ENCODE measurements around the gene MEX3A. TPM values are rescaled to one million over a fixed set of nuclear protein-coding genes. Genes with fewer than 3 reads are reported as not detected.
"Not testable (repeated sequence)": the region's sequence is repeated elsewhere in the genome, so short reads cannot be mapped to it uniquely, and the experiment has no call there.

Gene MEX3A
- total RNA-seq, 2 donors from 2014 or later: 0.15 to 0.42 TPM

- no peak for DNase-seq
- intact Hi-C loops (cut with DNase I): no loop called here
- peak in 1 of 2 donors; percentile 12 for ATAC-seq
Measured at GRCh38 chr1:156119503-156120209, 37.4 kb upstream of the MEX3A start.

GRCh38 chr1:156118177-156118868 is 36.1 kb upstream of the MEX3A start:
- DNase-seq (peak; percentile 70), ATAC-seq (no peak)
- intact Hi-C loops (cut with DNase I): no loop called here

GRCh38 chr1:156117414-156118176 is 35.3 kb upstream of the MEX3A start:
- intact Hi-C loops (cut with DNase I): no loop called here
- DNase-seq: peak; percentile 21
- no peak for ATAC-seq

GRCh38 chr1:156116731-156117130 is 34.5 kb upstream of the MEX3A start:
- DNase-seq; ATAC-seq; intact Hi-C loops (cut with DNase I): not testable (repeated sequence)

- peak; percentile 13 to 45 for ATAC-seq
- intact Hi-C loops (cut with DNase I): no loop called here
- peak; percentile 66 for DNase-seq
Measured at GRCh38 chr1:156115514-156116374, 33.5 kb upstream of the MEX3A start.

- ATAC-seq: peak; percentile 37 to 42
- no peak for DNase-seq
- intact Hi-C loops (cut with DNase I): no loop called here
Measured at GRCh38 chr1:156114919-156115513, 32.8 kb upstream of the MEX3A start.

GRCh38 chr1:156114101-156114918 is 32.0 kb upstream of the MEX3A start, which contains the start of gene LMNA:
Gene LMNA (plus strand): TSS chr1:156114711. CDS start chr1:156114919, 208 bp downstream.
- intact Hi-C loops (cut with DNase I): no loop called here
- DNase-seq: peak; percentile 95
- ATAC-seq: peak; percentile 88 to 91

GRCh38 chr1:156113282-156113950 is 31.2 kb upstream of the MEX3A start:
- DNase-seq: no peak
- intact Hi-C loops (cut with DNase I): no loop called here
- ATAC-seq: no peak

- no peak for DNase-seq
- ATAC-seq: no peak
- intact Hi-C loops (cut with DNase I): no loop called here
Measured at GRCh38 chr1:156112276-156113137, 30.2 kb upstream of the MEX3A start.

GRCh38 chr1:156111355-156111962 is 29.2 kb upstream of the MEX3A start:
- intact Hi-C loops (cut with DNase I): no loop called here
- DNase-seq (no peak), ATAC-seq (no peak)

- DNase-seq: no peak
- intact Hi-C loops (cut with DNase I): no loop called here
- no peak for ATAC-seq
Measured at GRCh38 chr1:156110252-156110651, 28.0 kb upstream of the MEX3A start.

- ATAC-seq (no peak), DNase-seq (no peak)
- intact Hi-C loops (cut with DNase I): no loop called here
Measured at GRCh38 chr1:156108664-156109241, 26.5 kb upstream of the MEX3A start.

GRCh38 chr1:156108057-156108456 is 25.8 kb upstream of the MEX3A start:
- ATAC-seq (no peak), DNase-seq (no peak)
- intact Hi-C loops (cut with DNase I): no loop called here

GRCh38 chr1:156106624-156107488 is 24.6 kb upstream of the MEX3A start:
- DNase-seq (peak; percentile 44), ATAC-seq (peak in 1 of 2 donors; percentile 1)
- intact Hi-C loops (cut with DNase I): no loop called here
